Psoas muscle (tissue), 8 donors: ENCODE data around the gene RNF215. TPM values are rescaled to one million over a fixed set of nuclear protein-coding genes. Genes with fewer than 3 reads are reported as not detected.

Experiments used
- ATAC-seq, 4 donors: fragments of 200-7000 bp; cut with Tn5 transposase; one replicate each; pipeline ENCODE4 v1.9.1; 2020; ENCODE audit warnings: moderate library complexity in 3 of 4, mild to moderate bottlenecking in 2 of 4
- DNase-seq, 2 donors: peaks; one replicate each; pipeline ENCODE4 v3.0.0-alpha.2; 2020
- H3K27ac ChIP-seq: fragments of 200-600 bp; one replicate; pipeline ENCODE4 v1.8.0; 2022
- H3K27me3 ChIP-seq, 3 donors: fragments of 200-600 bp in 1 of 3; one replicate each; pipeline versions ENCODE4 v1.6.1 to v1.8.0; 2013 to 2022; ENCODE audit warnings: low read length in 2 of 3, mild to moderate bottlenecking in 2 of 3, moderate library complexity in 1 of 3; ENCODE audit not compliant: insufficient read depth in 3 of 3
- H3K36me3 ChIP-seq, 2 donors: fragments of 200-600 bp in 1 of 2; one replicate each; pipeline versions ENCODE4 v1.6.1 to v1.8.0; 2013 to 2022; ENCODE audit warnings: low read depth in 1 of 2, mild to moderate bottlenecking in 1 of 2, moderate library complexity in 1 of 2; ENCODE audit not compliant: insufficient read depth in 1 of 2
- H3K4me1 ChIP-seq: fragments of 200-600 bp; one replicate; pipeline ENCODE4 v1.8.0; 2022
- H3K4me3 ChIP-seq: fragments of 200-600 bp; one replicate; pipeline ENCODE4 v1.8.0; 2022; ENCODE audit warnings: mild to moderate bottlenecking
- H3K9me3 ChIP-seq: fragments of 200-600 bp; one replicate; pipeline ENCODE4 v1.8.0; 2022
- WGBS, 3 donors: extraction: QIAGEN DNeasy Blood & Tissue Kit; methylation state at CpG; one replicate each; pipeline versions ENCODE4 v1.1.6 to v1.1.7; 2013; 5-methylcytosine and 5-hydroxymethylcytosine counted together
- intact Hi-C, 2 donors: fragments of 100-400 bp; cut with DNase I; formaldehyde crosslinking; loops; one replicate each; pipeline versions ENCODE4 v1.11.0 to v1.14.2; 2022
- polyA plus RNA-seq, 3 donors: library from polyadenylated mRNA; stranded (reverse); fragments of 200-250 nt; gene quantifications; one replicate each; pipeline ENCODE4 v1.2.3, GENCODE V29; 2013
- total RNA-seq, 4 donors: library from RNA; stranded (reverse); fragmentation: NEBNext Ultra II Directional in 2 of 4; extraction: Animal tissue kit (Norgen Biotek cat#: 25700) in 2 of 4; gene quantifications; one replicate each; pipeline versions ENCODE4 v1.2.1 to v1.2.4, GENCODE V29; 2021 to 2023
- TF ChIP-seq, protein P1 (sequence below): fragments of 200-600 bp; IDR thresholded peaks from one replicate; pipeline ENCODE4 v1.8.0; 2022; ENCODE audit warnings: antibody characterized with exemption
- donor health status: healthy with polysubstance abuse.
- donor health status: DM: no; HTN: no; CAD: no; lungs with moderate emphysema.
- donor health status: Bipolar disorder and iron deficiency.
- donor health status: healthy.
- donor health status: DM: yes; HTN: yes; CAD: no.
- donor health status: DM: no; HTN: no; CAD: no.
- donor health status: DM: no; HTN: no; CAD: no.
- donor health status: DM: yes; HTN: yes; CAD: no.

Gene RNF215
- total and polyA plus RNA-seq, 7 donors: 5.7 to 13.8 (median 8.8) TPM

DNA sequence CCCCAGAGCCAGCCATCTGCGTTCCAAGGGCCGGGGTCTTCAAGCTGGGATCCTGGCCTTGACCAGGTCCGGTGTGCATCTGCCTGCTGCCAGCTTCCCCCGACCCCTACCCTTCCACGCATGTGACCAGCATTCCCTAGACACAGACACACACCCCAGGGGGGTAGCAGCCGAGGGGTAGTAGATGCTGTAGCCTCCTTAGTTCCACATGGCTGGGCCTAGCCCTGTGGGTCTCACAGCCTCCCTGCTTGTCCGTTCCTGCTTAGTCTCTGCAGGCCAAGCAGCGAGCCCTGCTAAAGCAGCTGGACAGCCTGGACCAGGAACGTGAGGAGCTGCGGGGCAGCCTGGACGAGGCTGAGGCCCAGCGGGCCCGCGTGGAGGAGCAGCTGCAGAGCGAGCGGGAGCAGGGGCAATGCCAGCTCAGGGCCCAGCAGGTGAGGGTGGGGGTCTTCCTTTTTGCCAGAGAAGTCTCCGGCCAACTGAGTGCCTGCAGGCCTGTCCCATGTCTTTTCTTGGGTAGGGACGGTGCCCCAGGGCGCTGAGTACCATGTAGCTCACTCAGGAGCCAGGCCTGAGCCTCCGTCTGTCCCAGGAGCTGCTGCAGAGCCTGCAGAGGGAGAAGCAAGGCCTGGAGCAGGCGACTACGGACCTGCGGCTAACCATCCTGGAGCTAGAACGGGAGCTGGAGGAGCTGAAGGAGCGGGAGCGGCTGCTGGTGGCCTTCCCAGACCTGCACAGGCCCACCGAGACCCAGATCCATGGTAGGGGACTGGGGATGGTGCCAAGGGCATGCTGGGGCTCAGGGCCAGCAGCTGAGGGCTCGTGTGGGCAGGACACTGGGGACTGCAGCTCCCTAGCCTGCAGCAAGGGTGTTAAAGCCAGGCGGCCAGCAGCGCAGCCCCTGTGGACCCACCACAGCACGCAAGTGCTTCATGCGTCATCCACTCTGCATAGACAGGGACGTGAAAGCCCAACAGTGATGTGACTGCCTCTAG is 13.6 kb downstream of the RNF215 start:
- Histone ChIP-seq H3K27me3 (no peaks in the 10 kb centered on the region), H3K27ac (no peak overlapping the region), H3K36me3 (peaks cover 0 to 9% of the 10 kb centered on the region in 2 donors), H3K4me3 (no peak overlapping the region), H3K4me1 (no peaks in the 10 kb centered on the region), H3K9me3 (no peaks in the 10 kb centered on the region)
- TF ChIP-seq, protein P1, sequence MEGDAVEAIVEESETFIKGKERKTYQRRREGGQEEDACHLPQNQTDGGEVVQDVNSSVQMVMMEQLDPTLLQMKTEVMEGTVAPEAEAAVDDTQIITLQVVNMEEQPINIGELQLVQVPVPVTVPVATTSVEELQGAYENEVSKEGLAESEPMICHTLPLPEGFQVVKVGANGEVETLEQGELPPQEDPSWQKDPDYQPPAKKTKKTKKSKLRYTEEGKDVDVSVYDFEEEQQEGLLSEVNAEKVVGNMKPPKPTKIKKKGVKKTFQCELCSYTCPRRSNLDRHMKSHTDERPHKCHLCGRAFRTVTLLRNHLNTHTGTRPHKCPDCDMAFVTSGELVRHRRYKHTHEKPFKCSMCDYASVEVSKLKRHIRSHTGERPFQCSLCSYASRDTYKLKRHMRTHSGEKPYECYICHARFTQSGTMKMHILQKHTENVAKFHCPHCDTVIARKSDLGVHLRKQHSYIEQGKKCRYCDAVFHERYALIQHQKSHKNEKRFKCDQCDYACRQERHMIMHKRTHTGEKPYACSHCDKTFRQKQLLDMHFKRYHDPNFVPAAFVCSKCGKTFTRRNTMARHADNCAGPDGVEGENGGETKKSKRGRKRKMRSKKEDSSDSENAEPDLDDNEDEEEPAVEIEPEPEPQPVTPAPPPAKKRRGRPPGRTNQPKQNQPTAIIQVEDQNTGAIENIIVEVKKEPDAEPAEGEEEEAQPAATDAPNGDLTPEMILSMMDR: no peak
- ATAC-seq (no peak), DNase-seq (no peak)
- 75 to 77% (median 77%) methylated on average over 32 to 33 of the region's 33 CpGs for WGBS, 3 donors
- intact Hi-C loops: no loop called here

- TF ChIP-seq, protein P1: no peak
- H3K27me3 ChIP-seq: no peaks in the 10 kb centered on the region
- peaks cover 0 to 9% of the 10 kb centered on the region in 2 donors for H3K36me3 ChIP-seq
- H3K9me3 ChIP-seq: no peaks in the 10 kb centered on the region
- WGBS, 3 donors: 71 to 75% (median 75%) methylated on average over 8 of the region's 8 CpGs
- H3K27ac ChIP-seq: no peak overlapping the region
- intact Hi-C loops: no loop called here
- no peak overlapping the region for H3K4me3 ChIP-seq
- DNase-seq: no peak
- peak in 2 of 4 donors; percentile 16 to 26 for ATAC-seq
- no peaks in the 10 kb centered on the region for H3K4me1 ChIP-seq
Measured at GRCh38 chr22:30372915-30373314, 14.3 kb downstream of the RNF215 start.

DNA sequence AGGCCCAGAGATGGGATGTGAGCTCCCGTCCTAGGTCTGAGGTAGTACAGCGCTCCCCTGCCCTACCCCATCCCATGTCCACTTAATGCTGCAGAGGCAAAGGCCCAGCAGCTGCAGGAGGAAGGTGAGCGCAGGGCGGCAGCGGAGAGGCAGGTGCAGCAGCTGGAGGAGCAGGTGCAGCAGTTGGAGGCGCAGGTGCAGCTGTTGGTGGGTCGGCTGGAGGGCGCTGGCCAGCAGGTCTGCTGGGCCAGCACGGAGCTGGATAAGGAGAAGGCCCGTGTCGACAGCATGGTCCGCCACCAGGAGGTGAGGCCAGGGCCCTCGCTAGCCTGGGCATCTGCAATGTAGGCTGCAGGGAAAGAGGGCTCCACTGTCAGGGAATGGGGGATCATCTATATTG is 15.2 kb downstream of the RNF215 start:
- 74 to 79% (median 77%) methylated on average over 13 of the region's 13 CpGs for WGBS, 3 donors
- Histone ChIP-seq H3K36me3 (peaks cover 0 to 1% of the 10 kb centered on the region in 2 donors), H3K27me3 (no peaks in the 10 kb centered on the region), H3K27ac (no peak overlapping the region), H3K4me3 (no peak overlapping the region), H3K9me3 (no peaks in the 10 kb centered on the region), H3K4me1 (no peaks in the 10 kb centered on the region)
- no peak for ATAC-seq
- DNase-seq: no peak
- TF ChIP-seq, protein P1: no peak
- intact Hi-C loops: no loop called here

DNA sequence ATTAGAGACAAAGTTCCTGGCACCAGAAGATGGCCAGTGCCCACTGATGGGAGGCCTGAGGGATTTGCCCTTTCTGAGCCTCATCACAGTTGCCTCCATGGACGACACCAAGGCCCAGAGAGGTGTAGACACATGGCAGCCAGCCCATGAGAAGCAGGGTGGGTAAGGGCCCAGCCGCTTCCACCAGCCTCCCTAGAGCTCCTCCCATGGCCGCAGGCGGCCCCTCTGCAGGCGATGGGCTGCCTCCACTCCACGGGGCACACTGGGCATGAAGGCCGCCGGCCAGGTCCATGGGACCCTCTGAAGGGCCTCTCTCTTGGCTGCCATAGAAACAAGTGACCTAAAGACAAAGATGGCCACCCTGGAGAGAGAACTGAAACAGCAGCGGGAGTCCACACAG is 15.9 kb downstream of the RNF215 start:
- no peaks in the 10 kb centered on the region for H3K27me3 ChIP-seq
- intact Hi-C loops: no loop called here
- no peak for ATAC-seq
- H3K4me1 ChIP-seq: no peaks in the 10 kb centered on the region
- no peak overlapping the region for H3K27ac ChIP-seq
- H3K36me3 ChIP-seq: peaks cover 0 to under 1% of the 10 kb centered on the region in 2 donors
- 88 to 96% (median 92%) methylated on average over 9 of the region's 9 CpGs for WGBS, 3 donors
- H3K4me3 ChIP-seq: no peak overlapping the region
- TF ChIP-seq, protein P1: no peak
- no peaks in the 10 kb centered on the region for H3K9me3 ChIP-seq
- DNase-seq: no peak
